PC-3 (cell line): Measurements from ENCODE around the gene ARMC8.

Source experiments
- CTCF ChIP-seq: fragments of 300-600 bp; sonication (generic); conservative IDR thresholded peaks from 2 replicates; pipeline ENCODE4 v1.5.1; 2017; ENCODE audit warnings: antibody characterized with exemption, low read depth, mild to moderate bottlenecking, low read length
- EZH2 ChIP-seq: fragments of 300-600 bp; sonication (generic); IDR thresholded peaks from one replicate; pipeline ENCODE4 v1.6.1; 2017; ENCODE audit warnings: antibody characterized with exemption, mild to moderate bottlenecking, low read length; ENCODE audit not compliant: unreplicated experiment
- EZH2phosphoT487 ChIP-seq: fragments of 300-600 bp; sonication (generic); IDR thresholded peaks from 2 replicates; pipeline ENCODE4 v1.6.1; 2018; ENCODE audit warnings: mild to moderate bottlenecking, antibody characterized with exemption, low read length, borderline replicate concordance

- no peak for TF ChIP-seq CTCF
- no peak for TF ChIP-seq EZH2
- no peak for TF ChIP-seq EZH2phosphoT487
Measured at GRCh38 chr3:138334608-138335007, 147.5 kb downstream of the ARMC8 start.
